ENCODE data around the gene RMND1. TPM values are rescaled to one million over a fixed set of nuclear protein-coding genes. Genes with fewer than 3 reads are reported as not detected.

The RMND1 gene
- total and polyA plus RNA-seq, 2 of the 13 experiments (the other 11 are each of a cell fraction or from before 2014, with no cell fraction given) = 34.0 to 72.5 TPM

DNA sequence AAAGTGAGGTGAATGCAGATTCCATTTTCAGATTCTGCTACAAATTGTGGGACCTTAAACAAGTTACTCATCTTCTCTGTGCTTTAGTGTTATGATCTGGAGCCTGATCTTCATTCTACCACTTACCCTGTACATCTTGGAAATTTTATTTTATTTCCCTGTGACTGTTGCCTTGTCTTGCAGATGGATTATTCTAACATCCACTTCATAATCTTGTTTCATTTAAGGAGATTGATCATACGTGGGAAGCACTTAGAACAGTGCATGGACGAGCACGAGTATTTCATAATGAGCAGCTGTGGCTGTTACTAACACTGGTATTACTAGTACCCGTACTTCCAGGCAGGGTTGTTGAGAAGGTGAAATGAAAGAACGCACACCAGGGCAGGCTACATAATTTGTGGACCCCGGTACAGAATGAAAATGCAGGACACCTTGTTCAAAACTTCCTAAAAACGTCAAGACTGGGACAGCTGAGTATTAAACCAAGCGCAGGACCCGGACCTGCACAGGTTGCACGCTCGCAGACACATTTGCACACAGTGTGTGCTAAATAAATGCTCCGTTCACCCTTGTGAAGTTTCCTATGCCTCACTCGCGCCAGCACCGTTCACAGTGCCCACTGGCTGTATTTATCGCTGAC lies 41.4 kb upstream of the RMND1 start (continued):
- TF ChIP-seq KAT7 (CRISPR knock-in tag; IDR thresholded peaks at IDR 0.05; ENCODE audit: borderline replicate concordance) (0 out of 2 replicates have a peak, but pooled peaks have one; percentile 46), IRX3 (CRISPR knock-in tag; IDR thresholded peaks at IDR 0.05; ENCODE audit: borderline replicate concordance, low read depth) (no peak), ISL2 (CRISPR knock-in tag; IDR thresholded peaks at IDR 0.05) (no peak; the same call in 1 of the 2 replicates), SNRNP70 (IDR thresholded peaks at IDR 0.05; ENCODE audit: low read depth, low read length) (no peak), KDM6A (CRISPR knock-in tag; IDR thresholded peaks at IDR 0.05; ENCODE audit: low read depth) (0 out of 2 replicates have a peak, but pooled peaks have one; percentile 27), BRCA1 (CRISPR knock-in tag; IDR thresholded peaks at IDR 0.05) (no peak), ZNF451 (CRISPR knock-in tag; IDR thresholded peaks at IDR 0.05) (no peak), AHR (CRISPR knock-in tag; IDR thresholded peaks at IDR 0.05) (no peak), KDM3A (CRISPR knock-in tag; IDR thresholded peaks at IDR 0.05; ENCODE audit: low read depth) (no peak), MAFK (conservative IDR thresholded peaks at IDR 0.05 in 1 of 2, IDR thresholded peaks at IDR 0.05 in 1 of 2; ENCODE audit: low read length in 2 of 2) (0 out of 4 replicates have a peak, but pooled peaks of 1 of the 2 experiments have one; percentile 25), ZNF382 (CRISPR knock-in tag; IDR thresholded peaks at IDR 0.05; ENCODE audit: borderline replicate concordance) (no peak), ZNF672 (CRISPR knock-in tag; IDR thresholded peaks at IDR 0.05) (no peak), ZNF333 (CRISPR knock-in tag; IDR thresholded peaks at IDR 0.05; ENCODE audit: borderline replicate concordance) (no peak), SYNCRIP (IDR thresholded peaks at IDR 0.05; ENCODE audit: insufficient read depth, low read depth, low read length) (no peak), ZNF562 (CRISPR knock-in tag; IDR thresholded peaks at IDR 0.05; ENCODE audit: borderline replicate concordance) (no peak), ZNF296 (CRISPR knock-in tag; conservative IDR thresholded peaks at IDR 0.05) (no peak), ZBTB7B (CRISPR knock-in tag; IDR thresholded peaks at IDR 0.05) (no peak), JARID2 (CRISPR knock-in tag; IDR thresholded peaks at IDR 0.05; ENCODE audit: insufficient replicate concordance) (no peak), FOXP1 (IDR thresholded peaks at IDR 0.05) (no peak), FOXP1 (CRISPR knock-in tag; IDR thresholded peaks at IDR 0.05) (no peak), PCBP1 (IDR thresholded peaks at IDR 0.05; ENCODE audit: borderline replicate concordance, low read depth, low read length) (no peak)
- TF ChIP-seq, protein P1, sequence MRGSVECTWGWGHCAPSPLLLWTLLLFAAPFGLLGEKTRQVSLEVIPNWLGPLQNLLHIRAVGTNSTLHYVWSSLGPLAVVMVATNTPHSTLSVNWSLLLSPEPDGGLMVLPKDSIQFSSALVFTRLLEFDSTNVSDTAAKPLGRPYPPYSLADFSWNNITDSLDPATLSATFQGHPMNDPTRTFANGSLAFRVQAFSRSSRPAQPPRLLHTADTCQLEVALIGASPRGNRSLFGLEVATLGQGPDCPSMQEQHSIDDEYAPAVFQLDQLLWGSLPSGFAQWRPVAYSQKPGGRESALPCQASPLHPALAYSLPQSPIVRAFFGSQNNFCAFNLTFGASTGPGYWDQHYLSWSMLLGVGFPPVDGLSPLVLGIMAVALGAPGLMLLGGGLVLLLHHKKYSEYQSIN (CRISPR knock-in tag; IDR thresholded peaks at IDR 0.05; ENCODE audit: borderline replicate concordance) = no peak
- TF ChIP-seq, protein P2, sequence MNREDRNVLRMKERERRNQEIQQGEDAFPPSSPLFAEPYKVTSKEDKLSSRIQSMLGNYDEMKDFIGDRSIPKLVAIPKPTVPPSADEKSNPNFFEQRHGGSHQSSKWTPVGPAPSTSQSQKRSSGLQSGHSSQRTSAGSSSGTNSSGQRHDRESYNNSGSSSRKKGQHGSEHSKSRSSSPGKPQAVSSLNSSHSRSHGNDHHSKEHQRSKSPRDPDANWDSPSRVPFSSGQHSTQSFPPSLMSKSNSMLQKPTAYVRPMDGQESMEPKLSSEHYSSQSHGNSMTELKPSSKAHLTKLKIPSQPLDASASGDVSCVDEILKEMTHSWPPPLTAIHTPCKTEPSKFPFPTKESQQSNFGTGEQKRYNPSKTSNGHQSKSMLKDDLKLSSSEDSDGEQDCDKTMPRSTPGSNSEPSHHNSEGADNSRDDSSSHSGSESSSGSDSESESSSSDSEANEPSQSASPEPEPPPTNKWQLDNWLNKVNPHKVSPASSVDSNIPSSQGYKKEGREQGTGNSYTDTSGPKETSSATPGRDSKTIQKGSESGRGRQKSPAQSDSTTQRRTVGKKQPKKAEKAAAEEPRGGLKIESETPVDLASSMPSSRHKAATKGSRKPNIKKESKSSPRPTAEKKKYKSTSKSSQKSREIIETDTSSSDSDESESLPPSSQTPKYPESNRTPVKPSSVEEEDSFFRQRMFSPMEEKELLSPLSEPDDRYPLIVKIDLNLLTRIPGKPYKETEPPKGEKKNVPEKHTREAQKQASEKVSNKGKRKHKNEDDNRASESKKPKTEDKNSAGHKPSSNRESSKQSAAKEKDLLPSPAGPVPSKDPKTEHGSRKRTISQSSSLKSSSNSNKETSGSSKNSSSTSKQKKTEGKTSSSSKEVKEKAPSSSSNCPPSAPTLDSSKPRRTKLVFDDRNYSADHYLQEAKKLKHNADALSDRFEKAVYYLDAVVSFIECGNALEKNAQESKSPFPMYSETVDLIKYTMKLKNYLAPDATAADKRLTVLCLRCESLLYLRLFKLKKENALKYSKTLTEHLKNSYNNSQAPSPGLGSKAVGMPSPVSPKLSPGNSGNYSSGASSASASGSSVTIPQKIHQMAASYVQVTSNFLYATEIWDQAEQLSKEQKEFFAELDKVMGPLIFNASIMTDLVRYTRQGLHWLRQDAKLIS (CRISPR knock-in tag; IDR thresholded peaks at IDR 0.05) = no peak
- TF ChIP-seq, protein P3, sequence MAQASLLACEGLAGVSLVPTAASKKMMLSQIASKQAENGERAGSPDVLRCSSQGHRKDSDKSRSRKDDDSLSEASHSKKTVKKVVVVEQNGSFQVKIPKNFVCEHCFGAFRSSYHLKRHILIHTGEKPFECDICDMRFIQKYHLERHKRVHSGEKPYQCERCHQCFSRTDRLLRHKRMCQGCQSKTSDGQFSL (CRISPR knock-in tag; IDR thresholded peaks at IDR 0.05) = peak; percentile 43; the same call in 1 of the 2 replicates
- TF ChIP-seq, protein P4, sequence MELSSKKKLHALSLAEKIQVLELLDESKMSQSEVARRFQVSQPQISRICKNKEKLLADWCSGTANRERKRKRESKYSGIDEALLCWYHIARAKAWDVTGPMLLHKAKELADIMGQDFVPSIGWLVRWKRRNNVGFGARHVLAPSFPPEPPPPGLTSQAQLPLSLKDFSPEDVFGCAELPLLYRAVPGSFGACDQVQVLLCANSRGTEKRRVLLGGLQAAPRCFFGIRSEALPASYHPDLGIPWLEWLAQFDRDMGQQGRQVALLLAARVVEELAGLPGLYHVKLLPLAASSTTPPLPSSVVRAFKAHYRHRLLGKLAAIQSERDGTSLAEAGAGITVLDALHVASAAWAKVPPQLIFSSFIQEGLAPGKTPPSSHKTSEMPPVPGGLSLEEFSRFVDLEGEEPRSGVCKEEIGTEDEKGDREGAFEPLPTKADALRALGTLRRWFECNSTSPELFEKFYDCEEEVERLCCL (CRISPR knock-in tag; IDR thresholded peaks at IDR 0.05; ENCODE audit: borderline replicate concordance) = no peak

Data from HepG2 (cell line).